GM23338 (cell line): ENCODE data around the gene TMTC2. TPM values are rescaled to one million over a fixed set of nuclear protein-coding genes. Genes with fewer than 3 reads are reported as not detected.

Source experiments
- ATAC-seq: fragments of 200-7000 bp; cut with Tn5 transposase; 3 replicates; pipeline ENCODE4 v1.9.1; 2020
- DNase-seq: peaks from one replicate; pipeline ENCODE4 v3.0.0-alpha.2; 2015; ENCODE audit warnings: low spot score
- H2AFZ ChIP-seq: fragments of 200-600 bp; sonication (generic); 2 replicates; pipeline ENCODE4 v1.8.0; 2016; ENCODE audit warnings: antibody characterized with exemption, mild to moderate bottlenecking, moderate library complexity
- H3F3A ChIP-seq: fragments of 200-600 bp; sonication (generic); replicated peaks from 2 replicates; pipeline ENCODE4 v1.8.0; 2017; ENCODE audit warnings: antibody characterized with exemption, mixed run types, low read depth
- H3K27ac ChIP-seq: fragments of 200-600 bp; sonication (generic); 2 replicates; pipeline ENCODE4 v1.6.1; 2016; ENCODE audit warnings: low read depth
- H3K27me3 ChIP-seq: fragments of 200-600 bp; sonication (generic); 2 replicates; pipeline ENCODE4 v1.8.0; 2016; ENCODE audit warnings: mild to moderate bottlenecking, mixed run types, moderate library complexity; ENCODE audit not compliant: insufficient read depth
- H3K36me3 ChIP-seq: fragments of 200-600 bp; sonication (generic); 2 replicates; pipeline ENCODE4 v1.8.0; 2016; ENCODE audit warnings: mild to moderate bottlenecking; ENCODE audit not compliant: insufficient read depth
- H3K4me1 ChIP-seq: fragments of 200-600 bp; sonication (generic); 2 replicates; pipeline ENCODE4 v1.8.0; 2016; ENCODE audit warnings: mild to moderate bottlenecking, moderate library complexity; ENCODE audit not compliant: insufficient read depth
- H3K4me2 ChIP-seq: fragments of 200-600 bp; sonication (generic); 2 replicates; pipeline ENCODE4 v1.7.1; 2017; ENCODE audit warnings: mixed run types
- H3K4me3 ChIP-seq: fragments of 200-600 bp; sonication (generic); 2 replicates; pipeline ENCODE4 v1.6.1; 2016; ENCODE audit warnings: mixed run types
- H3K79me2 ChIP-seq: fragments of 200-600 bp; sonication (generic); replicated peaks from 2 replicates; pipeline ENCODE4 v1.8.0; 2017; ENCODE audit warnings: mild to moderate bottlenecking; ENCODE audit not compliant: insufficient read depth
- H3K9me2 ChIP-seq: fragments of 200-600 bp; sonication (generic); 2 replicates; pipeline ENCODE4 v1.8.0; 2017; ENCODE audit not compliant: insufficient read depth
- H4K20me1 ChIP-seq: fragments of 200-600 bp; sonication (generic); replicated peaks from 2 replicates; pipeline ENCODE4 v1.8.0; 2017; ENCODE audit warnings: mild to moderate bottlenecking; ENCODE audit not compliant: insufficient read depth
- H3K27ac Mint-ChIP-seq: 2 replicates; pipeline ENCODE4 v1.8.0; 2020; ENCODE audit warnings: inconsistent platforms, mild to moderate bottlenecking, moderate library complexity, mixed read lengths
- H3K27me3 Mint-ChIP-seq: 3 replicates; pipeline ENCODE4 v1.8.0; 2022; ENCODE audit warnings: low read depth, mild to moderate bottlenecking, moderate library complexity, mixed read lengths, inconsistent platforms; ENCODE audit not compliant: insufficient read depth, poor library complexity
- H3K36me3 Mint-ChIP-seq: 3 replicates; pipeline ENCODE4 v1.8.0; 2021; ENCODE audit warnings: low read depth, mild to moderate bottlenecking, inconsistent platforms, moderate library complexity, mixed read lengths
- H3K4me1 Mint-ChIP-seq: 3 replicates; pipeline ENCODE4 v1.8.0; 2020; ENCODE audit warnings: mild to moderate bottlenecking, inconsistent platforms, mixed read lengths
- H3K4me3 Mint-ChIP-seq: 3 replicates; pipeline ENCODE4 v1.8.0; 2021; ENCODE audit warnings: moderate library complexity, mild to moderate bottlenecking, inconsistent platforms, mixed read lengths
- H3K9me3 Mint-ChIP-seq: 3 replicates; pipeline ENCODE4 v1.8.0; 2020; ENCODE audit warnings: moderate library complexity, mild to moderate bottlenecking, inconsistent platforms, mixed read lengths
- CREB1 ChIP-seq: fragments of 250-450 bp; sonication (Bioruptor Pico); IDR thresholded peaks from 2 replicates; pipeline ENCODE4 v1.5.0; 2020; ENCODE audit warnings: low read depth, mild to moderate bottlenecking, moderate library complexity
- CTCF ChIP-seq, 2 experiments: fragments of 200-600 bp in 1 of 2; sonication (generic) in 1 of 2; conservative IDR thresholded peaks; 2 replicates each; pipeline versions ENCODE4 v1.5.1 to v1.6.1; 2016 to 2017; ENCODE audit warnings: antibody characterized with exemption in 2 of 2, low read depth in 2 of 2, mild to moderate bottlenecking in 2 of 2, moderate library complexity in 1 of 2
- ETS1 ChIP-seq: IDR thresholded peaks from 2 replicates; pipeline ENCODE4 v1.6.1; 2016; ENCODE audit warnings: antibody characterized with exemption
- NANOG ChIP-seq: IDR thresholded peaks from 2 replicates; pipeline ENCODE4 v1.6.1; 2016; ENCODE audit warnings: antibody characterized with exemption, borderline replicate concordance
- POLR2AphosphoS5 ChIP-seq: IDR thresholded peaks from 2 replicates; pipeline ENCODE4 v1.6.1; 2016; ENCODE audit warnings: antibody characterized with exemption, low read depth
- REST ChIP-seq: IDR thresholded peaks from one replicate; pipeline ENCODE4 v1.6.1; 2018; ENCODE audit warnings: antibody characterized with exemption; ENCODE audit not compliant: unreplicated experiment
- STAT1 ChIP-seq: IDR thresholded peaks from one replicate; pipeline ENCODE4 v1.6.1; 2016; ENCODE audit warnings: antibody characterized with exemption; ENCODE audit not compliant: unreplicated experiment
- ZNF331 ChIP-seq: fragments of 250-450 bp; sonication (Bioruptor Pico); IDR thresholded peaks from 2 replicates; pipeline ENCODE4 v1.5.0; 2020; ENCODE audit warnings: low read depth, mild to moderate bottlenecking, moderate library complexity
- polyA plus RNA-seq: library from polyadenylated mRNA; unstranded; fragments of >200 nt; fragmentation: Nextera tagmentation; extraction: Ambion mirVana; gene quantifications from 2 replicates; pipeline ENCODE4 v1.2.1, GENCODE V29; 2016
- total RNA-seq: library from RNA; depleted of rRNA; stranded (reverse); fragments of >200 nt; shearing (Covaris generic); gene quantifications from 2 replicates; pipeline ENCODE4 v1.2.3, GENCODE V29; 2014

The TMTC2 gene
- total and polyA plus RNA-seq, 2 experiments from 2014 or later = 0.57 to 6.5 TPM

- TF ChIP-seq CTCF (conservative IDR thresholded peaks at IDR 0.05; ENCODE audit: low read depth in 2 of 2) = no peak
- TF ChIP-seq POLR2AphosphoS5 = no peak
- no peak for TF ChIP-seq ETS1
- no peak for TF ChIP-seq STAT1
- no peak for TF ChIP-seq REST
These were observed 115.4 kb downstream of the TMTC2 start (continued) for GRCh38 chr12:82801951-82802610.

GRCh38 chr12:82803201-82803600 lies 116.5 kb downstream of the TMTC2 start:
- no peaks in the 10 kb centered on the region for H3K36me3 ChIP-seq
- H3K27me3 ChIP-seq = no peaks in the 10 kb centered on the region
- no peak for TF ChIP-seq CREB1
- 0 out of 2 replicates have a peak, but pooled peaks cover 6% of the 10 kb centered on the region for H3K9me2 ChIP-seq
- H2AFZ ChIP-seq = no peak overlapping the region
- H3K4me1 ChIP-seq = peaks cover 13% of the 10 kb centered on the region
- no peak for DNase-seq
- peaks cover 8% of the 10 kb centered on the region; the same call in 1 of the 3 replicates for H3K9me3 Mint-ChIP-seq
- peaks cover 2% of the 10 kb centered on the region for H3K27me3 Mint-ChIP-seq
- no peak overlapping the region for H3K27ac Mint-ChIP-seq
- no peaks in the 10 kb centered on the region for H3F3A ChIP-seq
- H3K4me3 Mint-ChIP-seq = no peak overlapping the region
- no peak overlapping the region for H3K27ac ChIP-seq
- H4K20me1 ChIP-seq = no peaks in the 10 kb centered on the region
- H3K4me3 ChIP-seq = no peak overlapping the region
- H3K79me2 ChIP-seq = no peaks in the 10 kb centered on the region; the same call in 1 of the 2 replicates
- no peak for ATAC-seq
- H3K36me3 Mint-ChIP-seq = peaks cover 18% of the 10 kb centered on the region
- H3K4me2 ChIP-seq = no peak overlapping the region
- H3K4me1 Mint-ChIP-seq = peaks cover 23% of the 10 kb centered on the region

- Mint-ChIP-seq H3K27ac (no peak overlapping the region; the same call in 1 of the 2 replicates), H3K4me3 (no peak overlapping the region), H3K27me3 (peaks cover 2% of the 10 kb centered on the region), H3K9me3 (peaks cover 8% of the 10 kb centered on the region; the same call in 1 of the 3 replicates), H3K4me1 (peaks cover 23% of the 10 kb centered on the region), H3K36me3 (peaks cover 18% of the 10 kb centered on the region)
- no peaks in the 10 kb centered on the region; the same call in 1 of the 2 replicates for H3K79me2 ChIP-seq
- no peaks in the 10 kb centered on the region for H4K20me1 ChIP-seq
- H3K27ac ChIP-seq = no peak overlapping the region
- H3K36me3 ChIP-seq = no peaks in the 10 kb centered on the region
- no peak for ATAC-seq
- H3K9me2 ChIP-seq = 0 out of 2 replicates have a peak, but pooled peaks cover 6% of the 10 kb centered on the region
- H3K4me2 ChIP-seq = no peak overlapping the region
- DNase-seq = no peak
- H3K4me1 ChIP-seq = peaks cover 13% of the 10 kb centered on the region
- no peaks in the 10 kb centered on the region for H3K27me3 ChIP-seq
- H3K4me3 ChIP-seq = no peak overlapping the region
- no peaks in the 10 kb centered on the region for H3F3A ChIP-seq
- H2AFZ ChIP-seq = no peak overlapping the region
- no peak for TF ChIP-seq ZNF331 (CRISPR knock-in tag)
- TF ChIP-seq ETS1 = no peak
- no peak for TF ChIP-seq NANOG
These were observed 117.9 kb downstream of the TMTC2 start for GRCh38 chr12:82804601-82805000.
